Neural cell (in vitro differentiated cells): ENCODE results near the gene NOC3L. TPM values are rescaled to one million over a fixed set of nuclear protein-coding genes. Genes with fewer than 3 reads are reported as not detected.
"Not testable (repeated sequence)": the region's sequence is repeated elsewhere in the genome, so short reads cannot be mapped to it uniquely, and the experiment has no call there.

Source experiments
- H2AFZ ChIP-seq: fragments of 200-600, 300-800 bp; sonication (generic), shearing (Covaris generic); 2 replicates; pipeline ENCODE4 v1.6.0; 2014; ENCODE audit warnings: low read depth, mild to moderate bottlenecking, antibody characterized with exemption, low read length, moderate library complexity
- H3F3A ChIP-seq: fragments of 200-600 bp; shearing (Covaris generic); 2 replicates; pipeline ENCODE4 v1.6.1; 2016; ENCODE audit warnings: mild to moderate bottlenecking, moderate library complexity, mixed read lengths, antibody characterized with exemption, low read length; ENCODE audit not compliant: insufficient read depth, poor library complexity, severe bottlenecking
- H3K27ac ChIP-seq: fragments of 200-600, 300-800 bp; sonication (generic), shearing (Covaris generic); 2 replicates; pipeline ENCODE4 v1.5.1; 2014; ENCODE audit warnings: mild to moderate bottlenecking, low read length, moderate library complexity
- H3K27me3 ChIP-seq: fragments of 300-800, 200-600 bp; sonication (generic), shearing (Covaris generic); 2 replicates; pipeline ENCODE4 v1.6.0; 2014; ENCODE audit warnings: mild to moderate bottlenecking, low read depth, low read length, moderate library complexity; ENCODE audit not compliant: insufficient read depth
- H3K36me3 ChIP-seq: fragments of 300-800, 200-600 bp; sonication (generic), shearing (Covaris generic); 2 replicates; pipeline ENCODE4 v1.5.1; 2014; ENCODE audit warnings: mild to moderate bottlenecking, antibody characterized with exemption, low read length, moderate library complexity; ENCODE audit not compliant: insufficient read depth
- H3K4me2 ChIP-seq: fragments of 300-800, 200-600 bp; sonication (generic), shearing (Covaris generic); 2 replicates; pipeline ENCODE4 v1.6.0; 2014; ENCODE audit warnings: mild to moderate bottlenecking, low read length
- H3K4me3 ChIP-seq: fragments of 300-800, 200-600 bp; sonication (generic), shearing (Covaris generic); 2 replicates; pipeline ENCODE4 v1.5.1; 2014; ENCODE audit warnings: mild to moderate bottlenecking, low read length, moderate library complexity
- H3K79me2 ChIP-seq: fragments of 200-600 bp; shearing (Covaris generic); replicated peaks from 2 replicates; pipeline ENCODE4 v1.6.0; 2014; ENCODE audit warnings: mild to moderate bottlenecking, low read length, moderate library complexity; ENCODE audit not compliant: insufficient read depth
- H3K9ac ChIP-seq: fragments of 300-800, 200-600 bp; sonication (generic), shearing (Covaris generic); 2 replicates; pipeline ENCODE4 v1.6.1; 2016; ENCODE audit warnings: mild to moderate bottlenecking, low read length, mixed read lengths
- H3K9me2 ChIP-seq: fragments of 200-600 bp; shearing (Covaris generic); 2 replicates; pipeline ENCODE4 v1.6.1; 2016; ENCODE audit warnings: mild to moderate bottlenecking, low read length, mixed read lengths; ENCODE audit not compliant: insufficient read depth
- H3K9me3 ChIP-seq: fragments of 200-600, 300-800 bp; sonication (generic), shearing (Covaris generic); 2 replicates; pipeline ENCODE4 v1.6.1; 2016; ENCODE audit warnings: mild to moderate bottlenecking, mixed run types, low read length, moderate library complexity, mixed read lengths
- H4K20me1 ChIP-seq: fragments of 200-600 bp; shearing (Covaris generic); 2 replicates; pipeline ENCODE4 v1.6.1; 2016; ENCODE audit warnings: mild to moderate bottlenecking, mixed run types; ENCODE audit not compliant: insufficient read depth
- EP300 ChIP-seq: fragments of 450-650 bp; conservative IDR thresholded peaks from 2 replicates; pipeline ENCODE4 v1.6.1; 2014; ENCODE audit warnings: antibody characterized with exemption, mild to moderate bottlenecking, moderate library complexity; ENCODE audit not compliant: poor library complexity, severe bottlenecking
- EZH2 ChIP-seq: fragments of 200-600, 300-800 bp; shearing (Covaris generic), sonication (generic); IDR thresholded peaks from 2 replicates; pipeline ENCODE4 v1.6.1; 2014; ENCODE audit warnings: antibody characterized with exemption, low read length, borderline replicate concordance, mild to moderate bottlenecking; ENCODE audit not compliant: insufficient read depth, poor library complexity, severe bottlenecking
- MXI1 ChIP-seq: fragments of 450-650 bp; conservative IDR thresholded peaks from 2 replicates; pipeline ENCODE4 v1.6.1; 2014; ENCODE audit warnings: antibody characterized with exemption, mild to moderate bottlenecking; ENCODE audit not compliant: poor library complexity, severe bottlenecking
- POLR2AphosphoS5 ChIP-seq: IDR thresholded peaks from 2 replicates; pipeline ENCODE4 v1.6.1; 2012
- RAD21 ChIP-seq: fragments of 450-650 bp; conservative IDR thresholded peaks from 2 replicates; pipeline ENCODE4 v1.6.1; 2014; ENCODE audit warnings: antibody characterized with exemption, mild to moderate bottlenecking, moderate library complexity
- SMC3 ChIP-seq: fragments of 450-650 bp; conservative IDR thresholded peaks from 2 replicates; pipeline ENCODE4 v1.6.1; 2014; ENCODE audit warnings: antibody characterized with exemption, mild to moderate bottlenecking, moderate library complexity; ENCODE audit not compliant: poor library complexity
- TAF1 ChIP-seq: IDR thresholded peaks from 2 replicates; pipeline ENCODE4 v1.6.1; 2012; ENCODE audit warnings: low read depth
- polyA plus RNA-seq: library from polyadenylated mRNA; depleted of rRNA; stranded (reverse); fragments of >200 nt; gene quantifications from 2 replicates; pipeline ENCODE4 v1.2.3, GENCODE V29; 2014
- TF ChIP-seq, protein P1 (sequence below): fragments of 450-650 bp; IDR thresholded peaks from 2 replicates; pipeline ENCODE4 v1.5.1; 2014; ENCODE audit warnings: antibody characterized with exemption, mild to moderate bottlenecking, moderate library complexity; ENCODE audit not compliant: poor library complexity, severe bottlenecking
- TF ChIP-seq, protein P2 (sequence below): IDR thresholded peaks from 2 replicates; pipeline ENCODE4 v1.6.1; 2012; ENCODE audit warnings: borderline replicate concordance

NOC3L gene
- polyA plus RNA-seq, 1 donor from 2014 or later = 8.3 TPM

GRCh38 chr10:94397549-94398370 is 35.0 kb upstream of the NOC3L start:
- no peak for TF ChIP-seq MXI1
- TF ChIP-seq POLR2AphosphoS5 = no peak
- TF ChIP-seq RAD21 = no peak
- TF ChIP-seq SMC3 = no peak
- no peaks in the 10 kb centered on the region for H4K20me1 ChIP-seq
- H3F3A ChIP-seq = no peaks in the 10 kb centered on the region
- no peaks in the 10 kb centered on the region for H3K9me2 ChIP-seq
- H3K9me3 ChIP-seq = no peaks in the 10 kb centered on the region
- H3K9ac ChIP-seq = no peak overlapping the region
- no peak overlapping the region for H2AFZ ChIP-seq
- no peak overlapping the region for H3K4me3 ChIP-seq
- H3K36me3 ChIP-seq = no peaks in the 10 kb centered on the region
- no peak overlapping the region for H3K27ac ChIP-seq
- H3K79me2 ChIP-seq = no peaks in the 10 kb centered on the region
- H3K27me3 ChIP-seq = no peaks in the 10 kb centered on the region
- no peak overlapping the region for H3K4me2 ChIP-seq

- not testable (repeated sequence) for H3K27ac ChIP-seq, H4K20me1 ChIP-seq, H3K4me3 ChIP-seq, H3K36me3 ChIP-seq, H3F3A ChIP-seq, H2AFZ ChIP-seq, H3K4me2 ChIP-seq, H3K9me3 ChIP-seq, H3K27me3 ChIP-seq, H3K9ac ChIP-seq, H3K79me2 ChIP-seq, H3K9me2 ChIP-seq
Measured at GRCh38 chr10:94392117-94392516, 29.4 kb upstream of the NOC3L start.

- H3K36me3 ChIP-seq, H3K27me3 ChIP-seq, H3F3A ChIP-seq, H3K9ac ChIP-seq, H3K27ac ChIP-seq, H3K9me3 ChIP-seq, H3K79me2 ChIP-seq, H3K4me3 ChIP-seq, H4K20me1 ChIP-seq, H3K4me2 ChIP-seq, H2AFZ ChIP-seq, H3K9me2 ChIP-seq: not testable (repeated sequence)
Measured at GRCh38 chr10:94385733-94386132, 23.0 kb upstream of the NOC3L start.

DNA sequence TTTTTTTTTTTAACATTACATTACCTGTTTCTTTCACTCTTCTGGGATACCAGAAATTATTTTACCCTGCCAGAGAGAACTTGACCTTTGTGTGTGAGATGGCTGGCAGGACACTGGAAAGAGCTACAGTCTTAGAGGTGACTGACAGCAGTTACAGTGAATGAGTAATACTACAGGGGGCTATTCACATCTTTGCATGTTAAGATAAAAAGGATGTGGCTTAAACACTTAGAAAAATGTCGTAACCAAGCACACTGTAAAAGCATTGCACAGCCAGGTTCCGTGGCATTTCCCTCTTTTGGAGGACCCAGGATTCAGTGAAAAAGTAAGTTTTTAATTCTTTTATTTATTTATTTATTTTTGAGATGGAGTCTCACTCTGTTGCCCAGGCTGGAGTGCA is 20.8 kb upstream of the NOC3L start:
- H3K9me3 ChIP-seq = no peaks in the 10 kb centered on the region
- H3K4me2 ChIP-seq = no peak overlapping the region
- no peak overlapping the region for H3K4me3 ChIP-seq
- no peak overlapping the region for H3K27ac ChIP-seq
- H2AFZ ChIP-seq = no peak overlapping the region
- H3K9ac ChIP-seq = no peak overlapping the region
- H3K79me2 ChIP-seq = no peaks in the 10 kb centered on the region
- H3K36me3 ChIP-seq = no peaks in the 10 kb centered on the region
- H3K27me3 ChIP-seq = no peaks in the 10 kb centered on the region
- H3F3A ChIP-seq = no peaks in the 10 kb centered on the region
- H4K20me1 ChIP-seq = no peaks in the 10 kb centered on the region
- no peaks in the 10 kb centered on the region for H3K9me2 ChIP-seq
- TF ChIP-seq SMC3 (no peak), POLR2AphosphoS5 (no peak), EZH2 (no peak), EP300 (no peak), RAD21 (no peak), TAF1 (no peak), MXI1 (no peak)
- TF ChIP-seq, protein P1, sequence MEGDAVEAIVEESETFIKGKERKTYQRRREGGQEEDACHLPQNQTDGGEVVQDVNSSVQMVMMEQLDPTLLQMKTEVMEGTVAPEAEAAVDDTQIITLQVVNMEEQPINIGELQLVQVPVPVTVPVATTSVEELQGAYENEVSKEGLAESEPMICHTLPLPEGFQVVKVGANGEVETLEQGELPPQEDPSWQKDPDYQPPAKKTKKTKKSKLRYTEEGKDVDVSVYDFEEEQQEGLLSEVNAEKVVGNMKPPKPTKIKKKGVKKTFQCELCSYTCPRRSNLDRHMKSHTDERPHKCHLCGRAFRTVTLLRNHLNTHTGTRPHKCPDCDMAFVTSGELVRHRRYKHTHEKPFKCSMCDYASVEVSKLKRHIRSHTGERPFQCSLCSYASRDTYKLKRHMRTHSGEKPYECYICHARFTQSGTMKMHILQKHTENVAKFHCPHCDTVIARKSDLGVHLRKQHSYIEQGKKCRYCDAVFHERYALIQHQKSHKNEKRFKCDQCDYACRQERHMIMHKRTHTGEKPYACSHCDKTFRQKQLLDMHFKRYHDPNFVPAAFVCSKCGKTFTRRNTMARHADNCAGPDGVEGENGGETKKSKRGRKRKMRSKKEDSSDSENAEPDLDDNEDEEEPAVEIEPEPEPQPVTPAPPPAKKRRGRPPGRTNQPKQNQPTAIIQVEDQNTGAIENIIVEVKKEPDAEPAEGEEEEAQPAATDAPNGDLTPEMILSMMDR = no peak
- TF ChIP-seq, protein P2, sequence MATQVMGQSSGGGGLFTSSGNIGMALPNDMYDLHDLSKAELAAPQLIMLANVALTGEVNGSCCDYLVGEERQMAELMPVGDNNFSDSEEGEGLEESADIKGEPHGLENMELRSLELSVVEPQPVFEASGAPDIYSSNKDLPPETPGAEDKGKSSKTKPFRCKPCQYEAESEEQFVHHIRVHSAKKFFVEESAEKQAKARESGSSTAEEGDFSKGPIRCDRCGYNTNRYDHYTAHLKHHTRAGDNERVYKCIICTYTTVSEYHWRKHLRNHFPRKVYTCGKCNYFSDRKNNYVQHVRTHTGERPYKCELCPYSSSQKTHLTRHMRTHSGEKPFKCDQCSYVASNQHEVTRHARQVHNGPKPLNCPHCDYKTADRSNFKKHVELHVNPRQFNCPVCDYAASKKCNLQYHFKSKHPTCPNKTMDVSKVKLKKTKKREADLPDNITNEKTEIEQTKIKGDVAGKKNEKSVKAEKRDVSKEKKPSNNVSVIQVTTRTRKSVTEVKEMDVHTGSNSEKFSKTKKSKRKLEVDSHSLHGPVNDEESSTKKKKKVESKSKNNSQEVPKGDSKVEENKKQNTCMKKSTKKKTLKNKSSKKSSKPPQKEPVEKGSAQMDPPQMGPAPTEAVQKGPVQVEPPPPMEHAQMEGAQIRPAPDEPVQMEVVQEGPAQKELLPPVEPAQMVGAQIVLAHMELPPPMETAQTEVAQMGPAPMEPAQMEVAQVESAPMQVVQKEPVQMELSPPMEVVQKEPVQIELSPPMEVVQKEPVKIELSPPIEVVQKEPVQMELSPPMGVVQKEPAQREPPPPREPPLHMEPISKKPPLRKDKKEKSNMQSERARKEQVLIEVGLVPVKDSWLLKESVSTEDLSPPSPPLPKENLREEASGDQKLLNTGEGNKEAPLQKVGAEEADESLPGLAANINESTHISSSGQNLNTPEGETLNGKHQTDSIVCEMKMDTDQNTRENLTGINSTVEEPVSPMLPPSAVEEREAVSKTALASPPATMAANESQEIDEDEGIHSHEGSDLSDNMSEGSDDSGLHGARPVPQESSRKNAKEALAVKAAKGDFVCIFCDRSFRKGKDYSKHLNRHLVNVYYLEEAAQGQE = no peak
